Parathyroid adenoma (tissue), 2 donors: ENCODE measurements around the gene KRTAP13-1.

Experiments used
- H2AFZ ChIP-seq: fragments of 300-600 bp; sonication (generic); one replicate; pipeline ENCODE4 v1.7.0; 2017; ENCODE audit warnings: antibody characterized with exemption, mild to moderate bottlenecking
- H3K27ac ChIP-seq: fragments of 300-600 bp; sonication (generic); one replicate; pipeline ENCODE4 v1.7.0; 2017
- H3K27me3 ChIP-seq: fragments of 300-600 bp; sonication (generic); one replicate; pipeline ENCODE4 v1.7.0; 2017; ENCODE audit warnings: low read length; ENCODE audit not compliant: control insufficient read depth, insufficient read depth
- H3K36me3 ChIP-seq: fragments of 300-600 bp; sonication (generic); one replicate; pipeline ENCODE4 v1.7.0; 2017; ENCODE audit warnings: low read length; ENCODE audit not compliant: control insufficient read depth, insufficient read depth
- H3K4me1 ChIP-seq: fragments of 300-600 bp; sonication (generic); one replicate; pipeline ENCODE4 v1.7.0; 2017; ENCODE audit warnings: control low read depth
- H3K4me2 ChIP-seq: fragments of 300-600 bp; sonication (generic); one replicate; pipeline ENCODE4 v1.7.0; 2017; ENCODE audit warnings: low read length
- H3K4me3 ChIP-seq: fragments of 300-600 bp; sonication (generic); one replicate; pipeline ENCODE4 v1.7.0; 2017; ENCODE audit warnings: low read depth, low read length
- H3K79me2 ChIP-seq: fragments of 300-600 bp; sonication (generic); one replicate; pipeline ENCODE4 v1.7.0; 2017; ENCODE audit warnings: control low read depth
- H3K9ac ChIP-seq: fragments of 300-600 bp; sonication (generic); one replicate; pipeline ENCODE4 v1.7.0; 2017; ENCODE audit warnings: mild to moderate bottlenecking
- H3K9me3 ChIP-seq: fragments of 300-600 bp; sonication (generic); one replicate; pipeline ENCODE4 v1.7.0; 2017; ENCODE audit warnings: low read length; ENCODE audit not compliant: control insufficient read depth
- TF ChIP-seq, protein P1 (sequence below): fragments of 300-600 bp; sonication (generic); IDR thresholded peaks from one replicate; pipeline ENCODE4 v1.7.0; 2017; ENCODE audit warnings: antibody characterized with exemption, mild to moderate bottlenecking
- donor health status: primary hyperparathyroidism.

The KRTAP13-1 gene, protein sequence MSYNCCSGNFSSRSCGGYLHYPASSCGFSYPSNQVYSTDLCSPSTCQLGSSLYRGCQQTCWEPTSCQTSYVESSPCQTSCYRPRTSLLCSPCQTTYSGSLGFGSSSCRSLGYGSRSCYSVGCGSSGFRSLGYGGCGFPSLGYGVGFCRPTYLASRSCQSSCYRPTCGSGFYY

DNA sequence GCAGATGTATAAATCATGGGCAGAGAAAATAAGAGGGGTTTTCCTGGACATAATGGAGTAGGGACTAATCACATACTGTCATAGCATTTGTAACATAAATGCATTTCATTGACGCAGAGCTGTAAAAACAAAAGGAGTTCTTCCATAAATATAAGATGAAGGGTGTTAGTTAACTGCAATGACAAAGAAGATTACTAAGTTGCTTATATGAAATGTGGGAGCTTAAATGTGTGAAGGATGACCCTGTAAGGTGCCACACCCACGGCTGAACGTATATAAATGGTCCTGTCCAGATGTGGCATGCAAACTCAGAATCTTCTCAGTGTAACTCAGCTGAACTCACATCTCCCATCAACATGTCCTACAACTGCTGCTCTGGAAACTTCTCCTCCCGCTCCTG lies at the start of gene KRTAP13-1:
TSS of gene KRTAP13-1 (plus strand) at position 301 of the 400 bp plus-strand sequence. CDS start at position 357, 56 bp downstream.
- H2AFZ ChIP-seq = no peak within 1 kb of the TSS
- no peak within 1 kb of the TSS for H3K4me2 ChIP-seq
- no peak within 1 kb of the TSS for H3K27ac ChIP-seq
- no peak within 1 kb of the TSS for H3K4me3 ChIP-seq
- TF ChIP-seq, protein P1, sequence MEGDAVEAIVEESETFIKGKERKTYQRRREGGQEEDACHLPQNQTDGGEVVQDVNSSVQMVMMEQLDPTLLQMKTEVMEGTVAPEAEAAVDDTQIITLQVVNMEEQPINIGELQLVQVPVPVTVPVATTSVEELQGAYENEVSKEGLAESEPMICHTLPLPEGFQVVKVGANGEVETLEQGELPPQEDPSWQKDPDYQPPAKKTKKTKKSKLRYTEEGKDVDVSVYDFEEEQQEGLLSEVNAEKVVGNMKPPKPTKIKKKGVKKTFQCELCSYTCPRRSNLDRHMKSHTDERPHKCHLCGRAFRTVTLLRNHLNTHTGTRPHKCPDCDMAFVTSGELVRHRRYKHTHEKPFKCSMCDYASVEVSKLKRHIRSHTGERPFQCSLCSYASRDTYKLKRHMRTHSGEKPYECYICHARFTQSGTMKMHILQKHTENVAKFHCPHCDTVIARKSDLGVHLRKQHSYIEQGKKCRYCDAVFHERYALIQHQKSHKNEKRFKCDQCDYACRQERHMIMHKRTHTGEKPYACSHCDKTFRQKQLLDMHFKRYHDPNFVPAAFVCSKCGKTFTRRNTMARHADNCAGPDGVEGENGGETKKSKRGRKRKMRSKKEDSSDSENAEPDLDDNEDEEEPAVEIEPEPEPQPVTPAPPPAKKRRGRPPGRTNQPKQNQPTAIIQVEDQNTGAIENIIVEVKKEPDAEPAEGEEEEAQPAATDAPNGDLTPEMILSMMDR = no peak
- H3K36me3 ChIP-seq = no peaks in the 10 kb centered on the region
- H3K27me3 ChIP-seq = no peaks in the 10 kb centered on the region
- H3K9me3 ChIP-seq = no peaks in the 10 kb centered on the region
- no peak within 1 kb of the TSS for H3K9ac ChIP-seq
- no peaks in the 10 kb centered on the region for H3K79me2 ChIP-seq
- no peaks in the 10 kb centered on the region for H3K4me1 ChIP-seq

DNA sequence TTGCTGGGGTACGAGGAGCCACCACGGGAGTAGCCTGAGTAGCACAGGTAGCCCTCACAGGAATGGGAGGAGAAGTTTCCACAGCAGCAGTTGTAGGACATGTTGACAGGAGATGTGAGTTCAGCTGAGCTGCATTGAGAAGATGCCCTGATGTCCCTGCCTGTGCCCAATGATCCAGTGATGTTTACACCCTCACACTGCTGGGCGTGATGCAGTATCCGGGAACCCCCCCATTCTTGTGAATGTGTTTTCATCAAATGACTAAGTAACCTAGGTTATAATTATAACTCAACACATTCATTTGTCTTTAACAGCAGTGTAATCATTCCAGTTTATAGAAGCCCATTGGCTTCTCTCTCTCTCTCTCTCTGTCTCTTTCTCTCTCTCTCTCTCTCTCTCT lies 47.3 kb upstream of the KRTAP13-1 start, which contains the start of gene KRTAP23-1:
TSS of gene KRTAP23-1 (minus strand) at position 101 of the 400 bp plus-strand sequence. CDS start at position 101, 0 bp downstream.
- Histone ChIP-seq H3K27me3 (no peaks in the 10 kb centered on the region), H3K4me3 (no peak within 1 kb of the TSS), H2AFZ (no peak within 1 kb of the TSS), H3K4me2 (no peak within 1 kb of the TSS), H3K4me1 (no peaks in the 10 kb centered on the region), H3K9me3 (no peaks in the 10 kb centered on the region), H3K36me3 (no peaks in the 10 kb centered on the region), H3K9ac (no peak within 1 kb of the TSS), H3K27ac (no peak within 1 kb of the TSS), H3K79me2 (no peaks in the 10 kb centered on the region)
- TF ChIP-seq, protein P1 = no peak

DNA sequence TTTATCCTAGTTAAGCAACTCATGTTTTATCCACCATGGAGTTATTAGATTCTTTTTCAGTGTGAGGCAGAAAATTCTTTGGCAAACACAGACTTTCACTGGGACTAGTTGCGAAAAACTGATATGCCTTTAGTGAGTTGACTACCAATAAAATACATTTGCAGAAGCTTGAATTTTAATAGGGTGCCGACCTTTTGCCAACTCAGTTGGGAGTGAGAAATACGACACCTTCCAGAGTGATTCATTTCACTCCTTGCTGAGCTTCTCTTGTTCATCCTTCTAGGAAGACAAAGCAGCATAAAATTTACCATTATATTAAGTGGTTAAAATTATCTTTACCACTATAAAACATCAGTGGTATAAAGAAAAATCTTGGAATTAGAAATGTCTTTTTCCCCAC lies 46.3 kb upstream of the KRTAP13-1 start:
- no peaks in the 10 kb centered on the region for H3K4me1 ChIP-seq
- no peak overlapping the region for H3K4me2 ChIP-seq
- H3K27me3 ChIP-seq = no peaks in the 10 kb centered on the region
- no peaks in the 10 kb centered on the region for H3K9me3 ChIP-seq
- no peak overlapping the region for H2AFZ ChIP-seq
- H3K36me3 ChIP-seq = no peaks in the 10 kb centered on the region
- no peaks in the 10 kb centered on the region for H3K79me2 ChIP-seq
- H3K9ac ChIP-seq = no peak overlapping the region
- no peak overlapping the region for H3K27ac ChIP-seq
- H3K4me3 ChIP-seq = no peak overlapping the region
- TF ChIP-seq, protein P1 = no peak

DNA sequence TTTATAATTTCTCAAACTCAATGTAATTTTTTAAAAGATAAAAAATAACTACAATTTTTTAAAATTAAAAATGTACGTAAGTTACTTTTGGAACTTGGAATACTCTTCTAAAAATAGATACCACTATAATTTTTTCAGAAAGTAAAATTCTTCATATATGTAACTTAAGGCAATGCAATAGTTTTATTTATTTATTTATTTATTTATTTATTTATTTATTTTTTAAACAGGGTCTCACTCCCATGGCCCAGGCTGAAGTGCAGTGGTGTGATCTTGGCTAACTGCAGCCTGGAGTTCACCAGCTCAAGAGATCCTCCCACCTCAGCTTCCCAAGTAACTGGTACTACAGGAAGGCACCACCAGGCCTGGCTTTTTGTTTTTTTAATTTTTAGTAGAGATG lies 44.3 kb upstream of the KRTAP13-1 start:
- H3K36me3 ChIP-seq = no peaks in the 10 kb centered on the region
- H3K9me3 ChIP-seq = no peaks in the 10 kb centered on the region
- TF ChIP-seq, protein P1 = no peak
- no peaks in the 10 kb centered on the region for H3K79me2 ChIP-seq
- no peaks in the 10 kb centered on the region for H3K4me1 ChIP-seq
- H3K27ac ChIP-seq = no peak overlapping the region
- no peaks in the 10 kb centered on the region for H3K27me3 ChIP-seq
- no peak overlapping the region for H3K4me2 ChIP-seq
- no peak overlapping the region for H3K4me3 ChIP-seq
- H3K9ac ChIP-seq = no peak overlapping the region
- no peak overlapping the region for H2AFZ ChIP-seq
